ENCODE results near the gene IL31. TPM values are rescaled to one million over a fixed set of nuclear protein-coding genes. Genes with fewer than 3 reads are reported as not detected.
A peak's percentile ranks its signal among the peaks of the same experiment; 100 is the strongest.
"Not testable (repeated sequence)": the region's sequence is repeated elsewhere in the genome, so short reads cannot be mapped to it uniquely, and the experiment has no call there.

The IL31 gene
- total RNA-seq, 1 donor from 2014 or later, result not detected

DNA sequence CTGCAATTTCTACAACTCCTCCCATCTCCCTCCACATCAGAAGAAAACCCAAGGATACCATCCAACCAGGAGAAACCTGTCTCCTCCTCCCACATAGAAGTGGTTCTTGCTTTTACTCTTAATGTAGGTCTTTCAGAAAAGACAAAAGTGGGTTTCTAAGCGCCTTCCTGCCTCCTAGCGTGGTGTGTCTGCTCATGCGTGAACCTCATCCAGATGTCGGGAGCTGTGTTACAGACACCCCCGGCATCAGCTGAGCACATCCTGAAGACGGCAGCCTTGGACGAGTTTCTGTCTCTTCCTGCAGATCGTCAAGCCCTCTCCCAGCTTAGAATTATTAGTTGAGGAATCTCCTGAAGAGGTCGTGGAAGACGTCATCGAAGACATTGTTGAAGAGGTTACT, 18.4 kb upstream of the IL31 start:
- no peak for DNase-seq (ENCODE audit: low spot score)

DNA sequence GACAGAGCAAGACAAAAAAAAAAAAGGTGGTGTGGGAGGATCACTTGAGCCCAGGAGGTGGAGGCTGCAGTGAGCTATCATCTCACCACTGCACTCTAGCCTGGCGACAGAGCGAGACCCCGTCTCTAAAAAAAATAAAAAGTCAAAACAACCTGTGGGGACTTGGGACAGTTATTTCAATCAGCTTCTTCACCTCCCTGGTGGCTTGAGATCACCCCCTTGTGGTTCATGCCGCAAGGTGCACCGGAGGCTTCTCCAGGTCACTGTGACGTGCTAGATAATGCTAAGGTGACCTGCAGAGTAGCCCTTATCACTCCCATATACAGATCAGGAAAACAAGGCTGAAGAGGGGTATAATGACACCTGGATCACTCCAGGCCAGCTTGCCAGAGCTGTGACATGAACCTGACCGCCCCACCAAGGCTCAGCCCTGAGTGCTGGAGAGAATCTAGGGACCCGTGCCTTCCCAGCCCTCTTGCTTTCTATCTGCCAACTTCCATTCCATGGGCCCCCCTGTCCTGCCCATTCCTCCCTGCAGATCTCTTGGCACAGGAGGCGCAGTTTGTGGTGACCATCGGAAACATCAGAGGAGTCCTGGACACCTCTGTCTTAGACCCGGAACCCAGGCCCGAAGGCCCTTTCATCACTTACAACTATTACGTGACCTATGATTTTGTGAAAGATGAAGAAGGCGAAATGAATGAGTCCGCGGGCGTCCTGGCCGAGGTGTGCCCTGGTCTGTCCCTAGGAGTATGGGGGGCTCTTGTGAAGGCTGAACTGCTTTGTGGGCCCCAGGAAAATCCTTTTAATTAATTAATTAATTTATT, 17.0 kb upstream of the IL31 start:
- peak; percentile 58 for DNase-seq (ENCODE audit: low spot score)

DNA sequence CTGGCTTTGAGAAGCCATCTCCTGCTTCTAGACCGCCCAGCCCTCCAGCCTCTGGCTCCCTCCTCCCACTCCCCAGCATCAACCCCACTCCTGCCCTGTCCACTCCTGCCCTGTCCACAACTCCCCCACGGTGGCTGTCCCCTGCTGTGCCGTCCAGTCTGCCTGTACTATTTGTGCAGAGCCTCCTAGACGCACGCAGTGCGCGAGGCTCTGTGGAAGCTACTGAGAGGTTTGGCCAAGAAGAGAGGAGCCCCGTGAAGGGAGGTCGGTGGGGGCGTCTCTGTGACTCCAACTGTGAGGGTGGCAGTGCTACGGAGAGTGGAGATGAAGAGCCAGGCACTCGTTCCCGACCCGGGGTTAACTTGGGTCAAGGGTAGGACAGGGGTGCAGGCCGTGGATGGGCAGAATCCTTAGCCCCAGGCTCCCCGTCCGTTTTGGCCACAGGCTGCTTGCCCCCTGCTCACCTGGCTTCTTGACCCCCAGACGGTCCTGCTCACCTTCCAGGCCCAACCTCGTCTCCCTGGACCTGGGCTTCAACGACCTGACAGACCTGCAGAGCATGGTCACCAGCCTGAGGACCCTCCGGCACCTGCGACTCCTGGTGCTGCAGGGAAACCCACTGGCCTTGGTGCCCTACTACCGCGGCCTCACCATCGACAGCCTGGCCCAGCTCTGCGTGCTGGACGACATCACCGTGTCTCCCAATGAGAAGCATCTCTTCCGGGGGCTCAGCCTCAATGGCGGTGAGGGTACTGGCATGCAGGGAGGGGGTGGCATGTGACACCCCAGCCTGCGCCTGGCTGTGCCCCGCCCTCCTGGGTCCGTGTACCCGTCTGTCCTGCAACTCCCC, 15.8 kb upstream of the IL31 start:
- DNase-seq (ENCODE audit: low spot score), result no peak

DNA sequence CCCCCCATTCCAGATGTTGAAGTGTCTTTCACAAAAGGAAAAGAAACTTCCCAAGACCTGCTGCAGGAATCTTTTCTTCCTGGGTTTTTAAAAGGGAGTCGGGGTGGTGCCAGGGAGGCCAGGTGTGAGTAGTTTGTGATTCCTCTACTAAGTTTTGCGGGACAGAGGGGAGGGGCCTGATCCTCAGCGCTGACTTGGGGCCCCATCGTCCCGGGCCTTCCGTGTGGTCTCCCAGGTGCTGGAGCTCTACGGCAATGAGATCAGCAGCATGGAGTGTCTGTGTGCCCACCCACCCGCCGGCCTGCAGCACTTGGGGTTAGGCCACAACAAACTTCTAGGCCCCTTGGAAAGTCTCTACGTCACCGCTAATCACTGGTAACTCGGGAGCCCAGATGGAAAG, 13.4 kb upstream of the IL31 start:
- DNase-seq (ENCODE audit: low spot score), result no peak

DNA sequence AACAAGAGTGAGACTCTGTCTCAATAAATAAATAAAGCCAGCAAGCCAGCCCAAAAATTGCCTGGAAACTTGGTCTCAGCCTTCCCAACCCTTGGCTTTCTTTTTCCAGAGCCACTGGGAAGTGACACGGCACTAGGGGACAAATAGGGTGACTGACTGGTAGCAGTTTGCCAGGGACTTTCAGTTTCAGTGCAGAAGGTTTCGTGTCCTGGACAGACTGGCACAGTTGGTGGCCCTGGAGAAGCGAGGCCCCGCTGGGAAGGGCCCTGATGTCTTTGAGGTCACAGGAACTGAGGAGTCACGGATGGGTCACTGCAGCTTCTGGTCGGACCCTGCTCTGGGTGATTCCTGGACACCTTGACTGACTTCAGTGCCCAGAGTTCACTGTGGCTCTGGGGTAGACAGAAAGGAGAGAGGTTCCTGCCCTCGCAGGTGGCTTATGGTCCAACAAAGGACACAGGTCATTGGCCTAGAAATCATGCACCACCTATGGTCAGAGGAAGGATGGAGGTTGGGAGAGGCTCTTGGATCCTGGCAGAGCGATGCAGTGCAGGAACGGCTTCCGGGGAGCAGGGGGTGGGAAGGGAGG, 11.6 kb upstream of the IL31 start:
- no peak for DNase-seq (ENCODE audit: low spot score)

DNA sequence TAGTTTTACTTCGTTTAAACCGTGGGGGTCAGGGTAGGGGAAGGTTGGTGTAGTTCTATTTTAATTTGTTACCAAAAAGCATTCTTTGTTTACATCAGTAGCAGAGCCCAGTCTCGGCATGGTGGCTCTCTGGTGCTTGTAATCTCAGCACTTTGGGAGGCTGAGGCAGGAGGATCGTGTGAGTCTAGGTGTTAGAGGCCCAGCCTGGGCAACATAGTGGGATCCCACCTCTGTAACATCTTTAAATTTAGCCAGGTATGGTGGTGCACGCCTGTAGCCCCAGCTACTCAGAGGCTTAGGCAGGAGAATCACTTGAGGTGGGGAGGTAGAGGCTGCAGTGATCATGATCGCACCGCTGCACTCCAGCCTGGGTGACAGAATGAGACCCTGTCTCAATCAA, 11.1 kb upstream of the IL31 start:
- DNase-seq (ENCODE audit: low spot score), result no peak

DNA sequence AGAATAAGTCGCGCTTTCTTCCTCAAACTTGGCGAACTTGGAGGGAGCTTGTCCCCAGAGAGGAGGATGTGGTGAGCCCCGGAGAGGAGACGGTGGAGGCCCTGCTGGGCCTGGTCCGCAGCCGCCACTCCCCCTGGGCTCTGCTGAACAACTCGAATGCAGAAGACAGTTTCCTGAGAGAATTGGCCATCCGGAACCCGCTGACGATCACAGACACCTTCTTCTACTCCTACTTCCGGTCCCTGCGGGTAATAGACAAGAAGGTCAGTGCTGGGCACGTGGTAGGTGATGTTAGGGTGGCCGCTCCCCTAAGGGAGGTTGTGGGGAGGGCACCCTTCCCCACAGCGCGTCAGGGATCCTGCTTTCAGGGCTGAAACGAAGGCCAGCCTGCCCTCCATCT, 10.5 kb upstream of the IL31 start:
- DNase-seq (ENCODE audit: low spot score), result no peak

DNA sequence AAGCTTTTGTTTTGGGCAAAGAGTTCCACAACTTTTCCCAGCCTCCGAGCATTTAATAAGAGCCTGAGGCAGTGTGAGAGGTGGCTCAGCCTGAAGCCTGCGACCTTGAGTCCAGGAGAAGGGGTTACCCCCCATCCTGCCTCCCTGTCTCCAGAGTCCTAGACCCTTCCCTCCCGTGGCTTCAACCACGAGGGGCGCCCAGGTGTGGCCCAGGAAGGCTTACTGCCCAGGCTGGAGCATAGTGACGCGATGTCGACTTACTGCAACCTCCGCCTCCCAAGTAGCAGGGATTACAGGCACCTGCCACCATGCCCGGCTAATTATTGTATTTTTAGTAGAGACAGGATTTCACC, 9.5 kb upstream of the IL31 start:
- no peak for DNase-seq (ENCODE audit: low spot score)

DNA sequence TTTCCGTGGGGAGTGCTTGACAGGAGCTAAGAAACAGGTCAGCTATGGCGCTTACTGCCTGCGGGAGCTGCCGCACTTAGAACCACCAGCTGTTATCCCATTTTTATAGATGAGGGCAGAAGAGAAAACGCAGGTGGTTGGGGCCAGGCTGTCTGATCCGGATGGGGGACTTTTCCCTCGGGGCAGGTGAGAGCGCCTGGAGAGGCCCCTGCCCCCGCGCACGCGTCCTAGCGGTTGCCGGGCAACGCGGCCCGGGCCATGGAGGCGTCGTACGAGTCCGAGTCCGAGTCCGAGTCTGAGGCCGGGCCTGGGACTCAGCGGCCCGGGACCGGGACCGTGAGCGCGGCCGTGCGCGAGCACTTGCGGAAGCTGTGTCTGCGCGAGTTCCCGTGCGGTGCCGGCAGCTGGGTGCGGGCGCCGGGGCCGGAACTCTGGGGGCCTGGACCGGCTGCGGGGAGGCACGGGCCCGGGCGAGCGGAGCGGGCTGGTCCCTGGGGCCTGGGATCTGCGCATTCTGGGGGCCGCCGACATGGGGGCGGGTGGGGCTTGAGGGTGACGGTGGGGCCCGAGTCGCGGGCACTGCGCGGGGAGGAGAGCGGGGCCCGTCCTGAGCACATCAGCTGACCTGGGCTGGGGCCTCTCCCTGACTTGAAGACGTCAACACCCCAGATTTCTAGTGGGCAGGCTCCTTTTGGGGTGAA, 9.0 kb upstream of the IL31 start, which contains the start of gene LRRC43:
TSS of gene LRRC43 (plus strand) at position 237 of the 701 bp plus-strand sequence. CDS start at position 259, 22 bp downstream.
- peak; percentile 22 for DNase-seq (ENCODE audit: low spot score)

DNA sequence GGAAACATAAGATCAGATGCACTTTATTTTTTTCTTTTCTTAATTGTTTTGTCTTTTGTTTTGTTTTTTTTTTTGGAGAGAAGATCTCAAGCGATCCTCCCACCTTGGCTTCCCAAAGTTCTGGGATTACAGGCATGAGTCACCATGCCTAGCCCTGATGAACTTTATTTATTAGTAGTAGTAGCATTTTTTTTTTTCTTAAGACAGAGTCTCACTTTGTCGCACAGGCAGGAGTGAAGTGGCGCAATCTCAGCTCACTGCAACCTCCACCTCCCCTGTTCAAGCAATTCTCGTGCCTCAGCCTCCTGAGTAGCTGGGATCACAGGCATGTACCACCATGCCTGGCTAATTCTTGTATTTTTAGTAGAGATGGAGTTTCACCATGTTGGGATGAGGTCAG, 2.5 kb upstream of the IL31 start:
- not testable (repeated sequence) for DNase-seq (ENCODE audit: low spot score)

DNA sequence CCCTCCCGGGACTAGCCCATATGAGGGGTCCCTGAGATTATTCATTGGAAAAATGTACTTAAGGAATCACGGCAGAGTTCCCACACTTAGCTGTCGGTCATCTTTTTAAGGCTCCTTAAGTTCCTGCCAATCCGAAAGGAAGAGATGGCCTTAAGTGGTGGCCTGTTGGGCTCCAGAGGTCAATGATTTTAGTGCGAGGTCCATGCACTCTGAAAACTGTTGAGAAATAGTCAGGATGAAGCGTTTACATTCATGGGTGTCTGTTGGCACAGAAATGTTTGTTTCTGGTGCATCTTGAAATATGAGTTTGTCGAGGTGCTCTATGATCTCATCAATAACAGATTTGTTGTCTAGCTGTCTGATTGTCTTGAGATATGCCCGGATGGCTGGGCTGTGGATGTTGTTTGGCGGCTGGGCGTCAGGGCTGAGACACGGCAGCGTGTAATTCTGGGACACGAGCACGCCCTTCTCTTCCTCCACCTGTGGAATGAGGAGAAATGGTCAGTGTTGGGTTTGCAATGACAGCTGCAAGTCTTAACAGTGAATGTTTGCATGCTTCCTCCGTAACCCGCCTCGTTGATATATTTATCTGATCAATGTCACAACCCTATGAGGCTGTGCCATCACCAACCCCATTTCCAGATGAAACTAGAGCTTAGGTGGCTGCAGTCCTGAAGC, 1.6 kb downstream of the IL31 start:
- no peak for DNase-seq (ENCODE audit: low spot score)

DNA sequence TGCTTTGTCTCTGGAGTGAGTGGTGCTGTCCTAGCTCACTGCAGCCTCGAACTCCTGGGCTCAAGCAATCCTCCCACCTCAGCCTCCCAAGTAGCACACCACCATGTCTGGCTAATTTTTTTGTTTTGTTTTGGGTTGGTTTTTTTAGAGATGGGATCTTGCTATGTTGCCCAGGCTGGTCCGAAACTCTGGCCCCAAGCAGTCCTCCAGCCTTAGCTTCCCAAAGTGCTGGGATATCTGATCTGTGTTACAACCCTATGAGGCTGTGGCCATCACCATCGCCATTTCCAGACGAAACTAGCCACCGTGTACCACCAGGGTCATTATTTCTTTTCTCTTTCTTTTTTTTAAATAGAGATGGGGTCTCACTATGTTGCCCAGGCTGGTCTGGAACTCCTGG, 2.6 kb downstream of the IL31 start:
- DNase-seq (ENCODE audit: low spot score), result no peak

DNA sequence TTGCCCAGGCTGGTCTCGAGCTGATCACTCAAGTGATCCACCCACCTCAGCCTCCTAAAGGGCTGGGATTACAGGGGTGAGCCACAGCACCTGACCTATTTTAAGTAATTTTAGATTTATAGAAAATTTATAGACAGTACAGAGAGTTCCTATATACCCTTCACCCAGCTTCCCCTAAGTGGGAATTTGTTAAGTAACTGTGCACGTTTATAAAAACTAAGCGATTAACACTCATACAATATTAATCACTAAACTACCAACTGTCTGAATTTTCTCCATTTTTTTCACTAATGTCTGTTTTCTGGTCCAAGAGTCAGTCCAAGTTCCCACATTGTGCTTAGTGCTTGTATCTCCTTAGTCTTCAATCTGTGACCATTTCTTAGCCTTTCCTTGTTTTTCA, 5.5 kb downstream of the IL31 start:
- no peak for DNase-seq (ENCODE audit: low spot score)

DNA sequence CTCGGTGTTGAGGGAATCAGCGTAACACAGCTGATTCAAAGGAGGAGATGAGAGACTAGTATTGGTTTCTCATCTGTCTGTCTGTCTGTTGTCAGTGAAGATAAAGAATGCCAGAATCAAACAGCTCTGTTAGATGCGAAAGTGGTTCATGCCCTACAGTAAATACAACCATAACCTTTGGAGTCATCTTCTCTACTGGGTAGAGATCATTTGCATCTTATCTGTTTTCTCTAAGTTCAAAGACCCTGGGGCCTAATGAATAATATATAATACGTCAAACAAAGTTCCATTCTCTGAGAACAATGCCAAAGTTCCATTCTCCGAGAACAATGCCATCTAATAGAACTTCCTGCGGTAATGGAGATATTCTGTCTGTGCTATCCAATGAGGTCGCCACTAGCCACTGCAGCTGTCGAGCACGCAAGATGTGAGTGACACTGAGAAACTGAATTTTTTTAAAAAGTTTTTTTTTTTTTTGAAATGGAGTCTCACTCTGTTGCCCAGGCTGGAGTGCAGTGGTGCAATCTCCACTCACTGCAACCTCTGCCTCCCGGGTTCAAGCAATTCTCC, 6.6 kb downstream of the IL31 start:
- DNase-seq (ENCODE audit: low spot score), result no peak

DNA sequence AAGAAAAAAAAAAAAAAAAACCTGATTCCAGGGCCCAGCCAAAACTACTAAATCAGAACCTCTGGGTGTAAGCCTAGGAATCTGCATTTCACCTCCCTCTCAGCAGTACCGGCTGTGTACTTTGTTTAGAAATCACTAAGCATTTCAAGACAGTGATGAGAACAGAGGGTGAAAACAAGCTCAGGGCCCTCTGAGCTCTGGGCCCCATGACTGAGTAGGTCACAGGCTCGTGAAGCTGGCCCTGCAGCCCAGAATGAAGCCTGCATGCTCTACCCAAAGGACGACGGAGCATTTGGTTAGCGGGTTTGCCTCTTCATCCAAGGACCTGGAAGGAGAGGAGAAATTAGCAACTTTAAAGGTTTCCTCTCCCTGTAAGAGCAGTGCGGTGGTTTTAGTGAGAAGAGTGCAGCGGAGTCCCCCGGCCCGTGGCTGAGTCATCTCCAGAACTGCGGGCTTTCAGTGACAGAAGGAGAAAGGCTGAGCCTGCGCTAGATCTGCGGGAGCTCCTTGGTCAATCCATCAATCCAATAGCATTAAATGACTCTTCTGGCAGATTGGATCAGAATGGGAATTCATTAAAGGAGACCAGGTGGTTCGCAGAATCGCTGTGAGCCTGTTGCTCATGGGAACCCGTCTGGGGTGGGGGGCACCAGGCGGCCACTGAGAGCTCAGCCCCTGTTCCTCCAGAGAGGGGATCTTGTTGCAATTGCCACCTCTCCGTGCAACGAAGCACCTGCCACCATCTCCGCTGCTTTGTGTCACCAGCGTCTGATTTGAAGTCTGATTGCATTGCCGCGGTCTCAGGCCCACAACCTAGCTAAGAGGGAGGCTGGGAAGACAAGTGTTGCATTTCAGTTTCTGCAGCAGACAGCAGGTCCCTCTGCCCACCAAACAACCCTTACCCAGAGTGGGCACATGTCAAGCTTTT, 7.3 kb downstream of the IL31 start:
- no peak for DNase-seq (ENCODE audit: low spot score)

DNA sequence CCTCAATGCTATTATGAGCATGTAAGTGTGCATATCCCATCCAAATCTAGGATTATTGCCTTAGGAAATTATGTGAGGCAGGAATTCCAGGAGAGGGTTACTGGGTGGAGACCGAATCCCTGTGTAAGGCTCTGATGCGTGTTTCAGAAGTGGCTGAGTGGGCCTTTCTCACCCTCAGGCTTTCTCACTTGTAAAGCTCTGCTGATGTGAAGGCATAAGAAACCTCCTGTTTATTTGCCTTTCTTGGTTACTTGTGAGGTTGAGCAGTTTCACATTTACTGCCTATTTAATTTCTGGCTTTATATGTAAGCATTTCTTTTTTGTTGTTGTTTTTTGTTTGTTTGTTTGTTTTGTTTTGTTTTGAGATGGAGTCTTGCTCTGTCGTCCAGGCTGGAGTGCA, 11.0 kb downstream of the IL31 start:
- DNase-seq (ENCODE audit: low spot score), result no peak

DNA sequence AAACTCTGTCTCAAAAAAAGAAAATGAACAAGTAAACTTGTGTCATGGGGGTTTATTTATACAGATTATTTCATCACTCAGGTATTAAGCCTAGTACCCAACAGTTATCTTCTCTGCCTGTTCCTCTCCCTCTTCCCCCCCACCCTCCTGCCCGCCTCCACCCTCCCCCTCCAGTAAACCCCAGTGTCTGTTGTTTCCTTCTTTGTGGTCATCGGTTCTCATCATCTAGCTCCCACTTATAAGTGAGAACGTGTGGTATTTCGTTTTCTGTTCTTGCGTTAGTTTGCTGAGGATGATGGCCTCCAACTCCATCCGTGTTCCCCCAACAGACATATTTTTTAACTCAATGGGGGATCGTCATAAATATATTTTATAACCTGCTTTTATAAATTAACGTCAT, 12.3 kb downstream of the IL31 start:
- no peak for DNase-seq (ENCODE audit: low spot score)

DNA sequence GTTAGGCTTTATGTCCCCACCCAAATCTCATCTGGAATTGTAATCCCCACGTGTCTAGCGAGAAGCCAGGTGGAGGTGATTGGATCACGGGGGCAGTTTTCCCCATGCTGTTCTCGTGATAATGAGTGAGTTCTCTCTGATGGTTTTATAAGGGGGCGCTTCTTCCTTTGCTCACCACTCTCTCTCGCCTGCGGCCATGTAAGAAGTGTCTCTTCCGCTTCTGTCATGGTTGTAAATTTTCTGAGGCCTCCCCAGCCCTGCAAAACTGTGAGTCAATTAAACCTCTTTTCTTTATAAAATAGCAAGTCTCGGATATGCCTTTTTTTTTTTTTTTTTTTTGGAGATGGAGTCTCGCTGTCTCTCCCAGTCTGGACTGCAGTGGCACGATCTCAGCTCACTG, 13.3 kb downstream of the IL31 start:
- DNase-seq (ENCODE audit: low spot score), result no peak

DNA sequence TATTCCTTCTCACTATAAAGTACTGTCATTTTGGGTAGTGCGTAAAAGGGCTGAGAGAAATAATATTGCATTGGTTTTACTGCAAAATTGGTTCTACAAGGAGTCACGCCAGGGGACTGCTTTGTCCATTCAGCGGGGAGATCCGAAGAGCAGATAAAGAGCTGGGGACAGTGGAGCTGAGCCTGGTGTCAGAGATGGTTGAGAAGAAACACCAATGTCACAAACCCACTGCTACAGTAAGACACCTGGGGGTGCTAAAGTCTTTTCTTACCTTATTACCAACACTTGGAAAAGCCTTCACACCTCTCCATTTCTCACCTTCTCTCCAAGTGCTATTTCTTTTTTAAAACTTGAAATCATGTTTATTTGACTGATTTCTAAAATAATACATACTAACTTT, 14.1 kb downstream of the IL31 start:
- DNase-seq (ENCODE audit: low spot score), result no peak

DNA sequence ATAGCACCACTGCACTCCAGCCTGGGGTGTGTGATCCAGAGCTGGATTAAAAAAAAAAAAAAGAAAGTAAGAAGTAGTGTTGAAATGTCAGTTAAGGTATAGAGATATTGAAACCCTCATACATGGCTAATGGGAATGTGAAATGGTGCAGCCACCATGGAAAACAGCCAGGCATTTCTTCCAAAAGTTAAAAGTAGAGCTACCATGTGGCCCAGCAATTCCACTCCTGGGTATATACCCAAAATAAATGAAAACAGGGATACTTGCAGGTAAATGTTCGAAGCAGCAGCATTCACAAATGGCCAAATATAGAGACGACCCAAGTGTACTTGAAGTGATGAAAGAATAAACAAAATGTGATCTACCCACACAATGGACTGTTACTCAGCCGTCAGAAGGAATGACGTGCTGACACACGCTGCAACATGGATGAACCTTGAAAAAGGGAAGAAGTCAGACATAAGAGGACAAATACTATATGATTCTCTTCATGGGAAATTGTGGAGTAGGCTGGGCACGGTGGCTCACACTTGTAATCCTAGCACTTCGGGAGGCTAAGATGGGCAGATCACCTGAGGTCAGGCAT, 15.2 kb downstream of the IL31 start:
- DNase-seq (ENCODE audit: low spot score), result no peak

Measured in mucosa of gallbladder (tissue), 1 donor.